ENCODE data around the gene TSHZ3. TPM values are rescaled to one million over a fixed set of nuclear protein-coding genes. Genes with fewer than 3 reads are reported as not detected.

TSHZ3 gene
- total RNA-seq, 2 donors from 2014 or later, result 1.3 to 5.1 TPM

DNA sequence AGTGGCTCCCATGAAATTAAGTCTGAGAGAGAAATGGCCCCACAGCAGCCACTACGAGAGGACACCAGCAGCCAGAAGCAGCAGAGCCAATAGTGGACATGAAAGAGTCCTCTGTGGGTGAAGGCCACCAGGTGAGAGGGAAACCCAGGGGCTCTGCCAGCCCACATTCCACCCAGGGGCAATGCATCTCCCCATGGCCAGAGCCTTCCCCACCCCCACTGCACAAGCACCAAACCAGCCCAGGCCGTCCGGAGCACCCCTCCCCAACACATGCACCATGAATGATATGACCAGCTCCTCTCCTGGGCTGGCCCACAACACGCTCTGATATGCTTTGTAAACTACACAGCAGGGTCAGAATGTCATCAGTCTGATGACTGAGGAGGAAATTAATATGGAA lies 66.9 kb downstream of the TSHZ3 start:
- no peak for DNase-seq
- Histone ChIP-seq H3K27me3 (no peaks in the 10 kb centered on the region), H3K4me1 (no peaks in the 10 kb centered on the region), H3K27ac (no peak overlapping the region), H3K9me3 (no peaks in the 10 kb centered on the region), H3K36me3 (no peaks in the 10 kb centered on the region), H3K4me3 (no peak overlapping the region), H3K9ac (ENCODE audit: low read depth in 2 of 2, low read length in 2 of 2) (no peak overlapping the region)
- TF ChIP-seq, protein P1, sequence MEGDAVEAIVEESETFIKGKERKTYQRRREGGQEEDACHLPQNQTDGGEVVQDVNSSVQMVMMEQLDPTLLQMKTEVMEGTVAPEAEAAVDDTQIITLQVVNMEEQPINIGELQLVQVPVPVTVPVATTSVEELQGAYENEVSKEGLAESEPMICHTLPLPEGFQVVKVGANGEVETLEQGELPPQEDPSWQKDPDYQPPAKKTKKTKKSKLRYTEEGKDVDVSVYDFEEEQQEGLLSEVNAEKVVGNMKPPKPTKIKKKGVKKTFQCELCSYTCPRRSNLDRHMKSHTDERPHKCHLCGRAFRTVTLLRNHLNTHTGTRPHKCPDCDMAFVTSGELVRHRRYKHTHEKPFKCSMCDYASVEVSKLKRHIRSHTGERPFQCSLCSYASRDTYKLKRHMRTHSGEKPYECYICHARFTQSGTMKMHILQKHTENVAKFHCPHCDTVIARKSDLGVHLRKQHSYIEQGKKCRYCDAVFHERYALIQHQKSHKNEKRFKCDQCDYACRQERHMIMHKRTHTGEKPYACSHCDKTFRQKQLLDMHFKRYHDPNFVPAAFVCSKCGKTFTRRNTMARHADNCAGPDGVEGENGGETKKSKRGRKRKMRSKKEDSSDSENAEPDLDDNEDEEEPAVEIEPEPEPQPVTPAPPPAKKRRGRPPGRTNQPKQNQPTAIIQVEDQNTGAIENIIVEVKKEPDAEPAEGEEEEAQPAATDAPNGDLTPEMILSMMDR (IDR thresholded peaks at IDR 0.05), result no peak
- intact Hi-C loops (cut with DNase I), result no loop called here

GRCh38 chr19:31280287-31281006 lies 68.8 kb downstream of the TSHZ3 start:
- Histone ChIP-seq H3K4me1 (no peaks in the 10 kb centered on the region), H3K9ac (ENCODE audit: low read depth in 2 of 2, low read length in 2 of 2) (no peak overlapping the region), H3K9me3 (no peaks in the 10 kb centered on the region), H3K36me3 (no peaks in the 10 kb centered on the region), H3K27ac (no peak overlapping the region), H3K4me3 (no peak overlapping the region), H3K27me3 (no peaks in the 10 kb centered on the region)
- intact Hi-C loops (cut with DNase I), result no loop called here
- TF ChIP-seq, protein P1 (IDR thresholded peaks at IDR 0.05), result no peak
- DNase-seq, result no peak

- no peaks in the 10 kb centered on the region for H3K36me3 ChIP-seq
- H3K9ac ChIP-seq (ENCODE audit: low read depth in 2 of 2, low read length in 2 of 2), result no peak overlapping the region
- TF ChIP-seq, protein P1 (IDR thresholded peaks at IDR 0.05), result no peak
- no peak for DNase-seq
- H3K9me3 ChIP-seq, result no peaks in the 10 kb centered on the region
- H3K4me1 ChIP-seq, result no peaks in the 10 kb centered on the region
- intact Hi-C loops (cut with DNase I), result no loop called here
- no peak overlapping the region for H3K27ac ChIP-seq
- H3K27me3 ChIP-seq, result no peaks in the 10 kb centered on the region
- H3K4me3 ChIP-seq, result no peak overlapping the region
Measured at GRCh38 chr19:31279436-31279765, 69.8 kb downstream of the TSHZ3 start.

GRCh38 chr19:31278555-31279435 lies 70.4 kb downstream of the TSHZ3 start:
- intact Hi-C loops (cut with DNase I), result no loop called here
- Histone ChIP-seq H3K9me3 (no peaks in the 10 kb centered on the region), H3K36me3 (no peaks in the 10 kb centered on the region), H3K27me3 (no peaks in the 10 kb centered on the region), H3K4me3 (no peak overlapping the region), H3K4me1 (no peaks in the 10 kb centered on the region), H3K9ac (ENCODE audit: low read depth in 2 of 2, low read length in 2 of 2) (no peak overlapping the region), H3K27ac (no peak overlapping the region)
- TF ChIP-seq, protein P1 (IDR thresholded peaks at IDR 0.05), result no peak
- no peak for DNase-seq

GRCh38 chr19:31277516-31277915 lies 71.7 kb downstream of the TSHZ3 start:
- TF ChIP-seq, protein P1 (IDR thresholded peaks at IDR 0.05), result no peak
- Histone ChIP-seq H3K27me3 (no peaks in the 10 kb centered on the region), H3K36me3 (no peaks in the 10 kb centered on the region), H3K27ac (no peak overlapping the region), H3K4me1 (no peaks in the 10 kb centered on the region), H3K4me3 (no peak overlapping the region), H3K9ac (ENCODE audit: low read depth in 2 of 2, low read length in 2 of 2) (no peak overlapping the region), H3K9me3 (no peaks in the 10 kb centered on the region)
- intact Hi-C loops (cut with DNase I), result no loop called here
- DNase-seq, result no peak
